ENCODE data around the gene AMBRA1.

DNA sequence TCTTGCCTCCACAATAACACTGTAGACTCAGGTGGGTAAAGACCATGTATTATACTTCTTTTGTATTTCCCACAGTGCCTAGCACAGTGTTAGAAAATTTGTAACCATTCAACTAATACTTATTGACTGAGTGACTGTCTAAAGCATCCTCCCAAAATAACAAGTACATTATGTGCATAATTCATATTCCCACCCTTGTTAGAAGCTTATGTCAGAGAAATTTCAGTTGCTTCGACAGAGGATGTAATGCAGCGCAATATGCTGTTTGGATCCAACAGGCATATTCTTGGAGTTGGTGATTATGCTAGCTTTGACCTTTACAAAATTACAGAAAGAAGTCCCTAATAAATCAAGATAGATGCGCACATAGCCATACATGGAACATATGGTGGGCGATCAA, 53.0 kb downstream of the AMBRA1 start:
- TF ChIP-seq POLR2AphosphoS5 (IDR thresholded peaks at IDR 0.05) (no peak), POLR2A (IDR thresholded peaks at IDR 0.05) (no peak)
- TF ChIP-seq, protein P1, sequence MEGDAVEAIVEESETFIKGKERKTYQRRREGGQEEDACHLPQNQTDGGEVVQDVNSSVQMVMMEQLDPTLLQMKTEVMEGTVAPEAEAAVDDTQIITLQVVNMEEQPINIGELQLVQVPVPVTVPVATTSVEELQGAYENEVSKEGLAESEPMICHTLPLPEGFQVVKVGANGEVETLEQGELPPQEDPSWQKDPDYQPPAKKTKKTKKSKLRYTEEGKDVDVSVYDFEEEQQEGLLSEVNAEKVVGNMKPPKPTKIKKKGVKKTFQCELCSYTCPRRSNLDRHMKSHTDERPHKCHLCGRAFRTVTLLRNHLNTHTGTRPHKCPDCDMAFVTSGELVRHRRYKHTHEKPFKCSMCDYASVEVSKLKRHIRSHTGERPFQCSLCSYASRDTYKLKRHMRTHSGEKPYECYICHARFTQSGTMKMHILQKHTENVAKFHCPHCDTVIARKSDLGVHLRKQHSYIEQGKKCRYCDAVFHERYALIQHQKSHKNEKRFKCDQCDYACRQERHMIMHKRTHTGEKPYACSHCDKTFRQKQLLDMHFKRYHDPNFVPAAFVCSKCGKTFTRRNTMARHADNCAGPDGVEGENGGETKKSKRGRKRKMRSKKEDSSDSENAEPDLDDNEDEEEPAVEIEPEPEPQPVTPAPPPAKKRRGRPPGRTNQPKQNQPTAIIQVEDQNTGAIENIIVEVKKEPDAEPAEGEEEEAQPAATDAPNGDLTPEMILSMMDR (IDR thresholded peaks at IDR 0.05), result no peak

All from prostate gland (tissue), 2 donors.